ENCODE measurements around the gene ERMARD. TPM values are rescaled to one million over a fixed set of nuclear protein-coding genes. Genes with fewer than 3 reads are reported as not detected.

ERMARD gene
- total RNA-seq, 2 experiments from 2014 or later: 24.9 to 26.6 TPM

GRCh38 chr6:169827290-169827717 is 75.9 kb downstream of the ERMARD start:
- no peak for DNase-seq
- ATAC-seq: no peak
- H3K27me3 Mint-ChIP-seq: peaks cover 33% of the 10 kb centered on the region
- intact Hi-C loops (cut with micrococcal nuclease): no loop called here
- ChIA-PET CTCF (no interaction called here), POLR2A (no interaction called here)
- no peak for TF ChIP-seq CTCF (IDR thresholded peaks at IDR 0.05)
- H3K4me1 Mint-ChIP-seq (ENCODE audit: low read depth): peaks cover 2% of the 10 kb centered on the region
- no peak overlapping the region for H3K4me3 Mint-ChIP-seq
- no peaks in the 10 kb centered on the region for H3K36me3 Mint-ChIP-seq (ENCODE audit: low read depth)
- H3K9me3 Mint-ChIP-seq: peaks cover 4% of the 10 kb centered on the region
- no peak overlapping the region for H3K27ac Mint-ChIP-seq

- ATAC-seq (no peak), DNase-seq (no peak)
- H3K36me3 Mint-ChIP-seq (ENCODE audit: low read depth): no peaks in the 10 kb centered on the region
- ChIA-PET CTCF (no interaction called here), POLR2A (no interaction called here)
- H3K27me3 Mint-ChIP-seq: peaks cover 30% of the 10 kb centered on the region
- H3K4me1 Mint-ChIP-seq (ENCODE audit: low read depth): peaks cover 2% of the 10 kb centered on the region
- H3K4me3 Mint-ChIP-seq: no peak overlapping the region
- intact Hi-C loops (cut with micrococcal nuclease): no loop called here
- no peak for TF ChIP-seq CTCF (IDR thresholded peaks at IDR 0.05)
- no peak overlapping the region for H3K27ac Mint-ChIP-seq
- H3K9me3 Mint-ChIP-seq: peaks cover 4% of the 10 kb centered on the region
Observed at GRCh38 chr6:169828176-169828575, 76.8 kb downstream of the ERMARD start.

GRCh38 chr6:169829786-169830185 is 78.4 kb downstream of the ERMARD start:
- Mint-ChIP-seq H3K9me3 (peaks cover 4% of the 10 kb centered on the region), H3K27ac (no peak overlapping the region), H3K4me1 (ENCODE audit: low read depth) (peaks cover 2% of the 10 kb centered on the region), H3K4me3 (no peak overlapping the region), H3K36me3 (ENCODE audit: low read depth) (no peaks in the 10 kb centered on the region), H3K27me3 (peaks cover 23% of the 10 kb centered on the region)
- ATAC-seq (no peak), DNase-seq (no peak)
- intact Hi-C loops (cut with micrococcal nuclease): loop anchor here (5.0 to 10.0 kb wide), 2 partner anchors 103 to 695 kb away; no protein-coding TSS in a partner anchor
- CTCF ChIA-PET: no interaction called here
- no peak for TF ChIP-seq CTCF (IDR thresholded peaks at IDR 0.05)
- POLR2A ChIA-PET: no interaction called here

- ChIA-PET POLR2A (interaction anchor here (1.2 kb wide), 1 partner anchor 79 kb away, joined by 3 read pairs; no protein-coding TSS in a partner anchor), CTCF (interaction anchor here (0.8 to 4.9 kb wide), 29 partner anchors 8 to 698 kb away, joined by 3 to 47 read pairs (median 10); partner anchors contain the start of gene DLL1)
- Mint-ChIP-seq H3K27me3 (peaks cover 24% of the 10 kb centered on the region), H3K4me1 (ENCODE audit: low read depth) (peaks cover 2% of the 10 kb centered on the region), H3K4me3 (no peak overlapping the region), H3K9me3 (peaks cover 4% of the 10 kb centered on the region), H3K36me3 (ENCODE audit: low read depth) (no peaks in the 10 kb centered on the region), H3K27ac (no peak overlapping the region)
- intact Hi-C loops (cut with micrococcal nuclease): loop anchor here (5.0 to 10.0 kb wide), 2 partner anchors 101 to 694 kb away; no protein-coding TSS in a partner anchor
- DNase-seq (no peak), ATAC-seq (no peak)
- TF ChIP-seq CTCF (IDR thresholded peaks at IDR 0.05): no peak
Observed at GRCh38 chr6:169830876-169831275, 79.5 kb downstream of the ERMARD start.

Other genes with a start within 250 kb of the ERMARD start
- gene WDR27, start 49.6 kb upstream of the ERMARD start, total RNA-seq: 10 to 100 TPM; 48.8 to 49.6 TPM
- 10 to 100 TPM; 14.2 to 16.3 TPM for gene C6orf120, start 49.5 kb upstream of the ERMARD start, total RNA-seq
- 10 to 100 TPM; 79.1 to 79.7 TPM for gene PHF10, start 27.1 kb upstream of the ERMARD start, total RNA-seq
- gene DYNLT2, start 50 bp upstream of the ERMARD start, total RNA-seq: 1 to 10 TPM; 2.2 to 2.4 TPM

Measured in activated CD8-positive, alpha-beta T cell treated with anti-CD3 and anti-CD28 coated beads for 36 hours (primary cell).